Neural progenitor cell (in vitro differentiated cells): Measurements from ENCODE around the gene EED. TPM values are rescaled to one million over a fixed set of nuclear protein-coding genes. Genes with fewer than 3 reads are reported as not detected.

Source experiments
- DNase-seq: peaks from one replicate; pipeline ENCODE4 v3.0.0-alpha.2; 2016; ENCODE audit warnings: low spot score
- H2AFZ ChIP-seq: fragments of 200-600 bp; sonication (generic); replicated peaks from 2 replicates; pipeline ENCODE4 v1.6.1; 2016; ENCODE audit warnings: antibody characterized with exemption
- H3F3A ChIP-seq: fragments of 200-600 bp; sonication (generic); 2 replicates; pipeline ENCODE4 v1.6.1; 2016; ENCODE audit warnings: antibody characterized with exemption, low read depth
- H3K27ac ChIP-seq: fragments of 200-600 bp; sonication (generic); 2 replicates; pipeline ENCODE4 v1.5.1; 2016; ENCODE audit warnings: mild to moderate bottlenecking
- H3K27me3 ChIP-seq: fragments of 200-600 bp; sonication (generic); 2 replicates; pipeline ENCODE4 v1.6.1; 2016; ENCODE audit warnings: mild to moderate bottlenecking, moderate library complexity
- H3K36me3 ChIP-seq: fragments of 200-600 bp; sonication (generic); 2 replicates; pipeline ENCODE4 v1.5.1; 2016
- H3K4me1 ChIP-seq: fragments of 200-600 bp; sonication (generic); 2 replicates; pipeline ENCODE4 v1.6.1; 2016; ENCODE audit warnings: mixed run types
- H3K4me2 ChIP-seq: fragments of 200-600 bp; sonication (generic); 2 replicates; pipeline ENCODE4 v1.6.1; 2016
- H3K4me3 ChIP-seq: fragments of 200-600 bp; sonication (generic); 2 replicates; pipeline ENCODE4 v1.5.1; 2016
- H3K79me2 ChIP-seq: fragments of 200-600 bp; sonication (generic); 2 replicates; pipeline ENCODE4 v1.6.1; 2016; ENCODE audit warnings: low read depth
- H3K9ac ChIP-seq: fragments of 200-600 bp; sonication (generic); 2 replicates; pipeline ENCODE4 v1.6.1; 2016
- H3K9me3 ChIP-seq: fragments of 200-600 bp; sonication (generic); 2 replicates; pipeline ENCODE4 v1.5.1; 2016; ENCODE audit warnings: low read depth
- H4K20me1 ChIP-seq: fragments of 200-600 bp; sonication (generic); 2 replicates; pipeline ENCODE4 v1.6.1; 2016; ENCODE audit warnings: low read depth
- H3K27ac Mint-ChIP-seq: 3 replicates; pipeline ENCODE4 v1.8.0; 2021; ENCODE audit warnings: mixed read lengths
- H3K27me3 Mint-ChIP-seq: 2 replicates; pipeline ENCODE4 v1.8.0; 2022; ENCODE audit warnings: low read depth, mild to moderate bottlenecking, inconsistent platforms, moderate library complexity, mixed read lengths; ENCODE audit not compliant: insufficient read depth
- H3K36me3 Mint-ChIP-seq: 3 replicates; pipeline ENCODE4 v1.8.0; 2021; ENCODE audit warnings: mixed read lengths
- H3K4me1 Mint-ChIP-seq: 3 replicates; pipeline ENCODE4 v1.8.0; 2021; ENCODE audit warnings: mixed read lengths
- H3K4me3 Mint-ChIP-seq: 3 replicates; pipeline ENCODE4 v1.8.0; 2021; ENCODE audit warnings: mild to moderate bottlenecking, moderate library complexity, mixed read lengths
- H3K9me3 Mint-ChIP-seq: 3 replicates; pipeline ENCODE4 v1.8.0; 2020; ENCODE audit warnings: mixed read lengths
- CTCF ChIP-seq: fragments of 200-600 bp; sonication (generic); IDR thresholded peaks from 2 replicates; pipeline ENCODE4 v1.5.1; 2017; ENCODE audit warnings: antibody characterized with exemption, mild to moderate bottlenecking
- EZH2 ChIP-seq: fragments of 200-600 bp; sonication (generic); IDR thresholded peaks from 2 replicates; pipeline ENCODE4 v1.6.1; 2017; ENCODE audit warnings: antibody characterized with exemption, mild to moderate bottlenecking, moderate library complexity
- EZH2phosphoT487 ChIP-seq: fragments of 200-600 bp; sonication (generic); IDR thresholded peaks from 2 replicates; pipeline ENCODE4 v1.6.1; 2017; ENCODE audit warnings: antibody characterized with exemption
- total RNA-seq: library from RNA; depleted of rRNA; stranded (reverse); fragments of >200 nt; gene quantifications from 2 replicates; pipeline ENCODE4 v1.2.3, GENCODE V29; 2015; ENCODE audit warnings: low replicate concordance

Gene EED
- total RNA-seq, 1 donor from 2014 or later = 64.9 TPM

DNA sequence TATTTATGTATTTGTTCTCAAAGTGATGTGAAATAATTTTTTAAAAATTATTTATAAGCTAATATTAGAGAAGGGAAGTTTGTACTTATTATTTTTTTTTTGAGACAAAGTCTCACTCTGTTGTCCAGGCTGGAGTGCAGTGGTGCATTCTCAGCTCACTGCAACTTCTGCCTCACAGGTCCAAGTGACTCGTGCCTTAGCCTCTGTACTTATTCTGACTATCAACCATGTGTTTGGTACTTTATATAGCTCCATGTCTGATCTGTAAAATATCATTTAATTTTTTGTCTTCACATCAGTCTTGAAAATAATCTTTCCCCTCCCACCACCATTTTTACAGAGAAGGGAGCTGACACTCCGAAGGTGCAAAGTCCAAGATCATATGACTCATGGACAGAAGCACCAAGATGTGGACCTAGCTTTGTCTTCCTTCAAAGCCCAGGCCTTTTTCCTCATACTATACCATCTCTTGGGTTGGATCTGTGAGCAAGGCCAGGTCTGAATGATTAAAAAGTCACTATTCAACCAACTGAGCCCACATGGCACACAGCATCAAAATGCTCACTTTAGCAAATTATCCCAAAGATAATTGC is 32.4 kb upstream of the EED start:
- no peaks in the 10 kb centered on the region for H3K4me1 Mint-ChIP-seq
- no peak overlapping the region for H3K4me2 ChIP-seq
- no peak overlapping the region for H2AFZ ChIP-seq
- no peaks in the 10 kb centered on the region for H3F3A ChIP-seq
- TF ChIP-seq EZH2phosphoT487 (no peak), CTCF (no peak), EZH2 (no peak)
- no peak for DNase-seq
- H3K27ac Mint-ChIP-seq = no peak overlapping the region
- H3K9me3 ChIP-seq = no peaks in the 10 kb centered on the region
- H3K27ac ChIP-seq = no peak overlapping the region
- H4K20me1 ChIP-seq = no peaks in the 10 kb centered on the region
- H3K4me3 ChIP-seq = no peak overlapping the region
- H3K36me3 ChIP-seq = no peaks in the 10 kb centered on the region
- no peaks in the 10 kb centered on the region for H3K27me3 Mint-ChIP-seq
- H3K9ac ChIP-seq = no peak overlapping the region
- H3K4me1 ChIP-seq = no peaks in the 10 kb centered on the region
- no peaks in the 10 kb centered on the region for H3K79me2 ChIP-seq
- peaks cover 2% of the 10 kb centered on the region for H3K9me3 Mint-ChIP-seq
- H3K4me3 Mint-ChIP-seq = no peak overlapping the region
- no peaks in the 10 kb centered on the region for H3K36me3 Mint-ChIP-seq
- H3K27me3 ChIP-seq = no peaks in the 10 kb centered on the region

DNA sequence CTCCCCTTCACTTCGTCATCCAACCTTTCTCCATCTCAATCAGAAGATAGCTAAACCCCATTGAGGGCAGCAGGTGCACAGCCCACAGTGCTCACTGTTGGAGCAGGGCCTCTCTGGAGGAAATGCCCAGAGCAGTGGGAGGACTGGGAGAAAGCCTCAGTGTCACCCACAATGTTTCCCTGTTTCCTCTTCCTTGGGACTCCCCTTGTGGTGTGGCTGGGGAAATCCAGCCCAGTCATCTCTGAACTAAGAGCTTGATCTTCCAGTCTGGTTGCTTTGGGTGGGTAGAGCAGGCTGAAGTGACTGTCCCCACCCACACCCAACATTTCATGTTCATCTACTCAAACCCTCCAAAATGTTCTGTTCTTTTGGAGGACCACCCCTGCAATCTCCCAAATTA is 29.8 kb upstream of the EED start:
- Histone ChIP-seq H3K9ac (no peak overlapping the region), H3K36me3 (no peaks in the 10 kb centered on the region), H3F3A (no peaks in the 10 kb centered on the region), H4K20me1 (no peaks in the 10 kb centered on the region), H3K27me3 (no peaks in the 10 kb centered on the region), H3K9me3 (no peaks in the 10 kb centered on the region), H3K4me2 (no peak overlapping the region), H3K4me1 (no peaks in the 10 kb centered on the region), H3K79me2 (no peaks in the 10 kb centered on the region), H3K4me3 (no peak overlapping the region), H2AFZ (no peak overlapping the region), H3K27ac (no peak overlapping the region)
- TF ChIP-seq CTCF (no peak), EZH2phosphoT487 (no peak), EZH2 (no peak)
- H3K27me3 Mint-ChIP-seq = no peaks in the 10 kb centered on the region
- DNase-seq = no peak
- H3K4me3 Mint-ChIP-seq = no peak overlapping the region
- H3K9me3 Mint-ChIP-seq = no peaks in the 10 kb centered on the region
- no peak overlapping the region for H3K27ac Mint-ChIP-seq
- H3K4me1 Mint-ChIP-seq = peaks cover 7% of the 10 kb centered on the region
- no peaks in the 10 kb centered on the region for H3K36me3 Mint-ChIP-seq

- Histone ChIP-seq H3K9me3 (no peaks in the 10 kb centered on the region), H3K36me3 (no peaks in the 10 kb centered on the region), H2AFZ (peak overlapping the region; percentile 98), H3K9ac (no peak overlapping the region), H3K4me2 (no peak overlapping the region), H3K27ac (no peak overlapping the region), H3K27me3 (no peaks in the 10 kb centered on the region), H3K79me2 (no peaks in the 10 kb centered on the region), H3K4me3 (no peak overlapping the region), H4K20me1 (no peaks in the 10 kb centered on the region), H3K4me1 (peaks cover 4% of the 10 kb centered on the region), H3F3A (no peaks in the 10 kb centered on the region)
- peak; percentile 78 for DNase-seq
- Mint-ChIP-seq H3K4me1 (peaks cover 7% of the 10 kb centered on the region), H3K9me3 (no peaks in the 10 kb centered on the region), H3K4me3 (peak overlapping the region; percentile 11), H3K27me3 (peaks cover 3% of the 10 kb centered on the region), H3K36me3 (no peaks in the 10 kb centered on the region), H3K27ac (peak overlapping the region; percentile 78)
- no peak for TF ChIP-seq EZH2phosphoT487
- TF ChIP-seq EZH2 = no peak
- TF ChIP-seq CTCF = peak; percentile 82
Observed at GRCh38 chr11:86218125-86219084, 26.1 kb upstream of the EED start.
